Sigmoid colon (tissue), 7 donors: ENCODE measurements around the gene DENND1B. TPM values are rescaled to one million over a fixed set of nuclear protein-coding genes. Genes with fewer than 3 reads are reported as not detected.

Source experiments
- DNase-seq: peaks from one replicate; pipeline ENCODE4 v3.0.0-alpha.2; 2019
- H3K27ac ChIP-seq, 4 donors: fragments of 200-600 bp; sonication (generic); one replicate each; pipeline ENCODE4 v1.5.1; 2016 to 2019; ENCODE audit warnings: mild to moderate bottlenecking in 1 of 4
- H3K27me3 ChIP-seq, 3 donors: fragments of 200-600 bp; sonication (generic); one replicate each; pipeline ENCODE4 v1.5.1; 2019; ENCODE audit warnings: mild to moderate bottlenecking in 1 of 3
- H3K36me3 ChIP-seq, 4 donors: fragments of 200-600 bp; sonication (generic); one replicate each; pipeline ENCODE4 v1.5.1; 2016 to 2019
- H3K4me1 ChIP-seq, 4 donors: fragments of 200-600 bp; sonication (generic); one replicate each; pipeline ENCODE4 v1.5.1; 2017 to 2019
- H3K4me3 ChIP-seq, 4 donors: fragments of 200-600 bp; sonication (generic); one replicate each; pipeline ENCODE4 v1.5.1; 2017 to 2019; ENCODE audit warnings: mild to moderate bottlenecking in 2 of 4, moderate library complexity in 1 of 4
- H3K9me3 ChIP-seq, 4 donors: fragments of 200-600 bp in 3 of 4; sonication (generic) in 3 of 4; one replicate each; pipeline versions ENCODE4 v1.5.1 to v1.6.1; 2013 to 2019
- EP300 ChIP-seq, 4 donors: sonication (generic); formaldehyde crosslinking; IDR thresholded peaks; one replicate each; pipeline ENCODE4 v1.6.1; 2017; ENCODE audit warnings: antibody characterized with exemption in 4 of 4
- POLR2A ChIP-seq, 2 donors: fragments of 450-650 bp; IDR thresholded peaks; one replicate each; pipeline ENCODE4 v1.6.1; 2016; ENCODE audit warnings: antibody characterized with exemption in 2 of 2, mild to moderate bottlenecking in 2 of 2, moderate library complexity in 2 of 2
- POLR2AphosphoS5 ChIP-seq, 4 donors: sonication (generic); formaldehyde crosslinking; IDR thresholded peaks; one replicate each; pipeline ENCODE4 v1.6.1; 2017; ENCODE audit warnings: antibody characterized with exemption in 4 of 4
- WGBS, 2 donors: extraction: QIAGEN DNeasy Blood & Tissue Kit; methylation state at CpG; one replicate each; pipeline ENCODE4 v1.1.7; 2013; 5-methylcytosine and 5-hydroxymethylcytosine counted together
- intact Hi-C: fragments of 100-400 bp; cut with DNase I; formaldehyde crosslinking; loops from one replicate; pipeline ENCODE4 v1.15.1; 2023
- polyA plus RNA-seq, 3 donors: library from polyadenylated mRNA; stranded (reverse); fragments of 200-250 nt; gene quantifications; one replicate each; pipeline ENCODE4 v1.2.3, GENCODE V29; 2013
- total RNA-seq, 4 donors: library from RNA; depleted of rRNA; stranded (reverse); fragments of >200 nt; gene quantifications; one replicate each; pipeline ENCODE4 v1.1.0, GENCODE V29; 2016
- TF ChIP-seq, protein P1 (sequence below), 4 experiments: fragments of 450-650 bp in 3 of 4; fragments of 200-600 bp in 1 of 4; IDR thresholded peaks; one replicate each; pipeline ENCODE4 v1.5.1; 2016 to 2019; ENCODE audit warnings: antibody characterized with exemption in 4 of 4, mild to moderate bottlenecking in 3 of 4, moderate library complexity in 2 of 4
- donor health status: healthy with polysubstance abuse.
- donor health status: Bipolar disorder and iron deficiency.
- donor health status: healthy.

The DENND1B gene
- total and polyA plus RNA-seq, 7 donors, result 6.6 to 16.8 (median 9.5) TPM

DNA sequence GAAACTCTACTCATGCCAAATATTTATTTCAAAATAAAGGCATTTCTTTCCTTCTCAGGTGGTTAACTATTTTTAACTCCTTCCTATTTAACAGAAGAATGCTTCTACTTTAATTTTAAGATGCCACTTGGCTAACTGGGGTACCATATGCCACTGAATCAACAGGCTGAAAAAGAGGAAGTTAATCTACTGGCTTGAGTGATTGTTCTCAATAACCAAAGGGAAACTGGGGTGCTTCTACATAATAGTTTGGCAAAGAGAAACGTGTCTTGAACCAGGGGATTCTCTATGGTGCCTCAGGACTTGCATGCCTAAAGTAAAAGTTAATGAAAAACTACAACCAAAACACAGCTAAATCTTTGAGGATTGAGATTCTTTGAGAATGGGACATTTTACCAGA, 142.6 kb downstream of the DENND1B start:
- no peak for TF ChIP-seq EP300 (IDR thresholded peaks at IDR 0.05)
- TF ChIP-seq, protein P1, sequence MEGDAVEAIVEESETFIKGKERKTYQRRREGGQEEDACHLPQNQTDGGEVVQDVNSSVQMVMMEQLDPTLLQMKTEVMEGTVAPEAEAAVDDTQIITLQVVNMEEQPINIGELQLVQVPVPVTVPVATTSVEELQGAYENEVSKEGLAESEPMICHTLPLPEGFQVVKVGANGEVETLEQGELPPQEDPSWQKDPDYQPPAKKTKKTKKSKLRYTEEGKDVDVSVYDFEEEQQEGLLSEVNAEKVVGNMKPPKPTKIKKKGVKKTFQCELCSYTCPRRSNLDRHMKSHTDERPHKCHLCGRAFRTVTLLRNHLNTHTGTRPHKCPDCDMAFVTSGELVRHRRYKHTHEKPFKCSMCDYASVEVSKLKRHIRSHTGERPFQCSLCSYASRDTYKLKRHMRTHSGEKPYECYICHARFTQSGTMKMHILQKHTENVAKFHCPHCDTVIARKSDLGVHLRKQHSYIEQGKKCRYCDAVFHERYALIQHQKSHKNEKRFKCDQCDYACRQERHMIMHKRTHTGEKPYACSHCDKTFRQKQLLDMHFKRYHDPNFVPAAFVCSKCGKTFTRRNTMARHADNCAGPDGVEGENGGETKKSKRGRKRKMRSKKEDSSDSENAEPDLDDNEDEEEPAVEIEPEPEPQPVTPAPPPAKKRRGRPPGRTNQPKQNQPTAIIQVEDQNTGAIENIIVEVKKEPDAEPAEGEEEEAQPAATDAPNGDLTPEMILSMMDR (IDR thresholded peaks at IDR 0.05), result no peak
- no peak for TF ChIP-seq POLR2A (IDR thresholded peaks at IDR 0.05)
- TF ChIP-seq POLR2AphosphoS5 (IDR thresholded peaks at IDR 0.05), result no peak
- H3K9me3 ChIP-seq, result peaks cover 0 to 5% (median 2%) of the 10 kb centered on the region in 4 donors
- DNase-seq, result no peak
- no peaks in the 10 kb centered on the region for H3K27me3 ChIP-seq
- H3K4me1 ChIP-seq, result no peaks in the 10 kb centered on the region
- intact Hi-C loops, result no loop called here
- H3K27ac ChIP-seq, result no peak overlapping the region
- peaks cover 0 to 5% (median 0%) of the 10 kb centered on the region in 4 donors for H3K36me3 ChIP-seq
- H3K4me3 ChIP-seq, result no peak overlapping the region
- WGBS, 2 donors, result 70 to 79% methylated on average over 1 of the region's 1 CpG

DNA sequence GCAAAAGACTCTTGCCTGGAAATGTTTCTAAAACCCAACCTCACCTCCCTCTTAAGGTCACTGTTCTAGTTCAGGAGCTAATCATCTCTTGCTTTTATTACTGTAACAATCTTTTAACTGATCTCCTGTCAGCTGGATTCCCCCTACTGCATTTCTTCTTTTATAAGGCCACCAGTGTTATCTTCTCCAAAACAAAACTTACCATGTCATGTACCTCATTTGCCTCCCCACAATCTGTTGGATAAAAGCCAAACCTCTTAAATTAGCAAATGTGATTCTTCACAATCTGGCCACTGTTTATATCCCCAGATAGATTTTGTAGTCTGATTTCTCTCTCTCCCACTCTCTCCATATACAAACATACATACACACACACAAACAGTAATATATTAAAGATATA, 143.3 kb downstream of the DENND1B start:
- no peak for TF ChIP-seq EP300 (IDR thresholded peaks at IDR 0.05)
- no peak for TF ChIP-seq POLR2AphosphoS5 (IDR thresholded peaks at IDR 0.05)
- no peak for TF ChIP-seq POLR2A (IDR thresholded peaks at IDR 0.05)
- TF ChIP-seq, protein P1 (IDR thresholded peaks at IDR 0.05), result no peak
- H3K4me3 ChIP-seq, result no peak overlapping the region
- no peak overlapping the region for H3K27ac ChIP-seq
- no peaks in the 10 kb centered on the region for H3K27me3 ChIP-seq
- intact Hi-C loops, result no loop called here
- H3K4me1 ChIP-seq, result no peaks in the 10 kb centered on the region
- DNase-seq, result no peak
- peaks cover 0 to 5% (median 2%) of the 10 kb centered on the region in 4 donors for H3K9me3 ChIP-seq
- peaks cover 0 to 5% (median 0%) of the 10 kb centered on the region in 4 donors for H3K36me3 ChIP-seq

DNA sequence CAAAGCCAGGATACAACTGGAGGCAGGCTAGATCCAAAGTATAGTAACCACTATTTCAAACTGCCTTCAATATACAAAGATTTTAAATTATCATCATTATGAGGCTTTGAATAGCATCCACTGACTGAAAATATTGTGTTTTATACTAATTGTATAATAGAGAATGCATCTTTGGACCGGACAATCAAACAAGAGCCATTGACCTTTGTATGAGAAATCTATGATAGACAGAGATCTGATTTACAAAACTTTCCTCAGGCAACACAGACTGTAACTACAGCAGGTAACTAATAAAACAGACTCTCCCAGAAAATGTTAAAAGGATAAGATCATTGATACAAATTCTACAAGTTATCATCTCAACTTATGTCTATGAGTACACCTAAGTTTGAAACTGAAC, 152.9 kb downstream of the DENND1B start:
- WGBS, 2 donors, result 94 to 97% methylated on average over 1 of the region's 1 CpG
- Histone ChIP-seq H3K9me3 (no peaks in the 10 kb centered on the region), H3K4me3 (no peak overlapping the region), H3K36me3 (peaks cover 0 to 1% (median 0%) of the 10 kb centered on the region in 4 donors), H3K27ac (no peak overlapping the region), H3K27me3 (no peaks in the 10 kb centered on the region), H3K4me1 (no peaks in the 10 kb centered on the region)
- no peak for TF ChIP-seq POLR2AphosphoS5 (IDR thresholded peaks at IDR 0.05)
- no peak for TF ChIP-seq EP300 (IDR thresholded peaks at IDR 0.05)
- no peak for TF ChIP-seq POLR2A (IDR thresholded peaks at IDR 0.05)
- TF ChIP-seq, protein P1 (IDR thresholded peaks at IDR 0.05), result no peak
- intact Hi-C loops, result no loop called here
- no peak for DNase-seq

DNA sequence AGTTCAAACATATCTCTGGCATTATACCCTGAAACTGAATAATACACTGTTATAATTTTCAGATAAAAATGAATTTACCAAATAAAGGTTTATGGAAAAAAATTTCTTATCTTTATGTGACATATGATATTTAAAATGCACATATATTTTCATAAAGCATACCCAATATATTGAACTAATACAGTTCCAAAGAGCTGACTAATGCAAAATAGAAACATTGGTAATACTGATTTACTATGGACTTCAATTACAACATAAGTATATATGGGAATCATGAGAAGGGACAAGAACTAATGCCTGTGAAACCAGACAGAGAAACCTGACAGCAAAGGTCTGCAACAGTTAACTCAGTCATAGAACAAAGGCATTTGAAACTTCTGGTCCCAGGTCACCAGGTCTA, 153.5 kb downstream of the DENND1B start:
- Histone ChIP-seq H3K27ac (no peak overlapping the region), H3K9me3 (no peaks in the 10 kb centered on the region), H3K27me3 (no peaks in the 10 kb centered on the region), H3K36me3 (peaks cover 0 to 7% (median 0%) of the 10 kb centered on the region in 4 donors), H3K4me1 (no peaks in the 10 kb centered on the region), H3K4me3 (no peak overlapping the region)
- DNase-seq, result no peak
- intact Hi-C loops, result no loop called here
- TF ChIP-seq POLR2AphosphoS5 (IDR thresholded peaks at IDR 0.05) (no peak), EP300 (IDR thresholded peaks at IDR 0.05) (no peak), POLR2A (IDR thresholded peaks at IDR 0.05) (no peak)
- TF ChIP-seq, protein P1 (IDR thresholded peaks at IDR 0.05), result no peak

DNA sequence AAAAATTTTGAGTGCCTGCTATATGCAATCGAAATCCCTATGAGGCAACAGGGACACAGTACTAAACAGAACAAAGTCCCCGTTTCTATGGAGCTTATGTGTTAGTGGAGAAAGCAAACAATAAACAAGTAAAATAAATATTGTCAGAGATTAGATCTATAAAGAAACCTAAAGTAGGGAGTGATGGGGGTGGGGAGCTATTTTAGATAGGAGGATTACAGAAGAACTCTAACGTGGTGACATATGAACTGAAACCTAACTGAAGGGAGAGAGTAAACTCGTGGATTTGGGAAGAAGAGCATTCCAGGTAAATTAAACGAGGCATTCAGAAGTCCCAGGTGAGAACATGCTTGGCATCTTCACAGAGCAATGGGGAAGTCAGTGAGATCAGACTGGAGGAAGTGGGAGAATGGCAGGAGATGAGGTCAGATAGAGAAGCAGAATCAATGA, 154.5 kb downstream of the DENND1B start:
- intact Hi-C loops, result no loop called here
- TF ChIP-seq EP300 (IDR thresholded peaks at IDR 0.05), result no peak
- TF ChIP-seq, protein P1 (IDR thresholded peaks at IDR 0.05), result no peak
- TF ChIP-seq POLR2A (IDR thresholded peaks at IDR 0.05), result no peak
- TF ChIP-seq POLR2AphosphoS5 (IDR thresholded peaks at IDR 0.05), result no peak
- peaks cover 0 to 12% (median 0%) of the 10 kb centered on the region in 4 donors for H3K36me3 ChIP-seq
- no peaks in the 10 kb centered on the region for H3K4me1 ChIP-seq
- no peak overlapping the region for H3K27ac ChIP-seq
- H3K9me3 ChIP-seq, result no peaks in the 10 kb centered on the region
- no peak for DNase-seq
- H3K4me3 ChIP-seq, result no peak overlapping the region
- no peaks in the 10 kb centered on the region for H3K27me3 ChIP-seq
- WGBS, 2 donors, result 12 to 63% methylated on average over 5 of the region's 5 CpGs
